DND-41 (cell line): Measurements from ENCODE around the gene B3GNT4.

ENCODE experiments used
- EZH2 ChIP-seq: IDR thresholded peaks from 3 replicates; pipeline ENCODE4 v1.6.1; 2012; ENCODE audit warnings: borderline replicate concordance, low read depth, mild to moderate bottlenecking, moderate library complexity, low read length, inconsistent platforms; ENCODE audit not compliant: severe bottlenecking
- TF ChIP-seq, protein P1 (sequence below): IDR thresholded peaks from 2 replicates; pipeline ENCODE4 v1.5.1; 2012; ENCODE audit warnings: borderline replicate concordance, low read length, moderate library complexity, mild to moderate bottlenecking; ENCODE audit not compliant: poor library complexity, severe bottlenecking; ENCODE audit errors: extremely low read depth

DNA sequence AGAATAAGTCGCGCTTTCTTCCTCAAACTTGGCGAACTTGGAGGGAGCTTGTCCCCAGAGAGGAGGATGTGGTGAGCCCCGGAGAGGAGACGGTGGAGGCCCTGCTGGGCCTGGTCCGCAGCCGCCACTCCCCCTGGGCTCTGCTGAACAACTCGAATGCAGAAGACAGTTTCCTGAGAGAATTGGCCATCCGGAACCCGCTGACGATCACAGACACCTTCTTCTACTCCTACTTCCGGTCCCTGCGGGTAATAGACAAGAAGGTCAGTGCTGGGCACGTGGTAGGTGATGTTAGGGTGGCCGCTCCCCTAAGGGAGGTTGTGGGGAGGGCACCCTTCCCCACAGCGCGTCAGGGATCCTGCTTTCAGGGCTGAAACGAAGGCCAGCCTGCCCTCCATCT lies 19.0 kb upstream of the B3GNT4 start:
- TF ChIP-seq, protein P1, sequence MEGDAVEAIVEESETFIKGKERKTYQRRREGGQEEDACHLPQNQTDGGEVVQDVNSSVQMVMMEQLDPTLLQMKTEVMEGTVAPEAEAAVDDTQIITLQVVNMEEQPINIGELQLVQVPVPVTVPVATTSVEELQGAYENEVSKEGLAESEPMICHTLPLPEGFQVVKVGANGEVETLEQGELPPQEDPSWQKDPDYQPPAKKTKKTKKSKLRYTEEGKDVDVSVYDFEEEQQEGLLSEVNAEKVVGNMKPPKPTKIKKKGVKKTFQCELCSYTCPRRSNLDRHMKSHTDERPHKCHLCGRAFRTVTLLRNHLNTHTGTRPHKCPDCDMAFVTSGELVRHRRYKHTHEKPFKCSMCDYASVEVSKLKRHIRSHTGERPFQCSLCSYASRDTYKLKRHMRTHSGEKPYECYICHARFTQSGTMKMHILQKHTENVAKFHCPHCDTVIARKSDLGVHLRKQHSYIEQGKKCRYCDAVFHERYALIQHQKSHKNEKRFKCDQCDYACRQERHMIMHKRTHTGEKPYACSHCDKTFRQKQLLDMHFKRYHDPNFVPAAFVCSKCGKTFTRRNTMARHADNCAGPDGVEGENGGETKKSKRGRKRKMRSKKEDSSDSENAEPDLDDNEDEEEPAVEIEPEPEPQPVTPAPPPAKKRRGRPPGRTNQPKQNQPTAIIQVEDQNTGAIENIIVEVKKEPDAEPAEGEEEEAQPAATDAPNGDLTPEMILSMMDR, result no peak
- no peak for TF ChIP-seq EZH2
